NCI-H146 (cell line): ENCODE results near the gene EBF4.
A peak's percentile ranks its signal among the peaks of the same experiment; 100 is the strongest.
"Not testable (repeated sequence)": the region's sequence is repeated elsewhere in the genome, so short reads cannot be mapped to it uniquely, and the experiment has no call there.

Experiments used
- DNase-seq: peaks from one replicate; lab custom pipeline; 2025; lab: John Stamatoyannopoulos, UW

The EBF4 gene

GRCh38 chr20:2672446-2672845 is 20.1 kb upstream of the EBF4 start:
- DNase-seq: no peak

DNA sequence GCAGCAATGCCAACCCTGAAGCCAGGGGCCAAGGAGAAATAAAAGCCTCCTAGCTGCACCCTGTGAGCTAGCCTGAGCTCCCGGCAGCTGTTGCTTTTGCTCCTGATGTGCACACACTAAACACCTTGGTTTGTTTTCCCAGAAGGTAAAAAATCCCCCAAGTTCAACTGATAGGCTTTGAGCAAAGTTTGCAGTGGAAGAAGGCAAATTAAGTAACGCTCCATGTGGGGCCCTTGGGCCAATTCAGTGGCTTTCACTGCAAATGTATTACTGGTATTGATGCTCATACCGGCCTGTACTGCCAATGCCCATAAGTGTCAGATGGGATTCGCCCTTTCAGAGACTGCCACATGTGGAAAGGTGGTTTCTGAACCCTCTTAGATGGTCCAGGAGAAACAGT is 19.1 kb upstream of the EBF4 start:
- DNase-seq: no peak

DNA sequence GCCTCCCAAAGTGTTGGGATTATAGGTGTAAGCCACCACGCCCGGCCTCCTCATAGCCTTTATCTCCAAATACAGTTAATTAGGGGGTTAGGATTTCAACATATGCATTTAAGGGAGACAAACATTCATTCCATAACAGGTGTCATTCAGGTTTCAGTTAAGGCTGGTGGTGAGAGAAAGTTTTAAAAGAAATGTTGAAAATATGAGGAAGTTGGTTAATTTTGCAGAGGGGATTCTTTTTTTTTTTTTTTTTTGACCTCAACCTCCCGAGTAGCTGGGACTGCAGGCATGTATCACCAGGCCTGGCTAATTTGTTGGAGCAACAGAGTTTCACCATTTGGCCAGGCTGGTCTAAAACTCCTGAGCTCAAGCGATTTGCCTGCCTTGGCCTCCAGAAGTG is 12.5 kb upstream of the EBF4 start:
- no peak for DNase-seq

DNA sequence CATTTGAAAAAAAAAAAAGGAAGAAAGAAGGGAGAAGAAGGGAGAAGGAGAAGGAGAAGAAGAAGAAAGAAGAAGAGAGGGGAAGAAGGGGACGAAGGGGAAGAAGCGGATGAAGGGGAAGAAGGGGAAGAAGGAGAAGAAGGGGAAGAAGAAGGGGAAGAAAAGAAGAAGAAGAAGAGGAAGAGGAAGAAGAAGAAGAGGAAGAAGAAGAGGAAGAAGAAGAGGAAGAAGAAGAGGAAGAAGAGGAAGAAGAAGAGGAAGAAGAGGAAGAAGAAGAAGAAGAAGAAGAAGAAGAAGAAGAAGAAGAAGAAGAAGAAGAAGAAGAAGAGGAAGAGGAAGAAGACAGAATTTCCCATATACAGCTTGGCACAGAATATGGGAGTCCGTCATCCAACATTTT is 10.5 kb upstream of the EBF4 start:
- DNase-seq: not testable (repeated sequence)

GRCh38 chr20:2684817-2685216 is 7.8 kb upstream of the EBF4 start:
- not testable (repeated sequence) for DNase-seq

DNA sequence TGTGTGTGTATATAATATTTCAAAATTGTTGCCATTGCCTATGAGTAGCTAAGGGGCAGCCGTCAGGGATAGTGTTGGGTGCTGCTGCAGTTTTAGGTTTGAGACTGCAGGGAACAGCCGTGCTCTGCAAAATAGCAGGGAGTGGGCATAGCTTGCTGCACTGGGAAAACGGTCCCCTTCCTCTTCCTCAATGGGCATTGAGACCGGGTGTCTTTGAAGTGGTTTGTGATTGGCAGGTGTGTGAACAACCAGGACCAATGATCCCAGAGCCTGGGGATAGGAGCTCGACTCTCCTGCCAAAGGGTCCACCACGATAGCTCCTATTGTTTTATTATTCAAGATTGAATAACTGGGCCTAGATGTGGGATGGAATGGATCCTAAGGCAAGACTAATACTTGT is 5.1 kb upstream of the EBF4 start:
- no peak for DNase-seq

- DNase-seq: no peak
Observed at GRCh38 chr20:2688041-2688591, 4.5 kb upstream of the EBF4 start.

GRCh38 chr20:2690213-2690612 is 2.4 kb upstream of the EBF4 start:
- DNase-seq: no peak

- no peak for DNase-seq
Observed at GRCh38 chr20:2690718-2691117, 1.9 kb upstream of the EBF4 start.

GRCh38 chr20:2691127-2691526 is 1.5 kb upstream of the EBF4 start:
- no peak for DNase-seq

- DNase-seq: no peak
Observed at GRCh38 chr20:2691663-2692035, 931 bp upstream of the EBF4 start.

DNA sequence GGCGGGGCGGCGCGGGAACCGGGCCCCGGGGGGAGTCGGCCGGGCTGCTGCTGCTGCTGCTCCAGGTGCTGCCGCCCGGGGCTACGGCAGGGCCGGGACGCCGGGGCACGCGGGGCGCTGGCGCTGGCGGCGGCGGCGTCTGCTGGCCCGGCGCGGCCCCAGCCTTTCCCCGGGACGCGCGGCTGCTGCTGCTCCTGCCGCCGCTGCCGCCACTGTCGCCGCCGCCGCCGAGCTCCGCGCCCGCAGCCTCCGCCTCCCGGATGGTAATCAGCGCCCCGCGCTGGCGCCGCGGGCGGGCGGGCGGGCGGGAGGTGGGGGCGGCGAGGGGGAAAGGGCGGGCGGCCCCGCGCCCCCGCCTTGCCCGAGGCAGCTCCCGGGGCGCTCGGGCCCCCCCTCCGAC is 306 bp downstream of the EBF4 start:
- DNase-seq: peak; percentile 58

- DNase-seq: peak; percentile 71
Observed at GRCh38 chr20:2693286-2694007, 867 bp downstream of the EBF4 start.

DNA sequence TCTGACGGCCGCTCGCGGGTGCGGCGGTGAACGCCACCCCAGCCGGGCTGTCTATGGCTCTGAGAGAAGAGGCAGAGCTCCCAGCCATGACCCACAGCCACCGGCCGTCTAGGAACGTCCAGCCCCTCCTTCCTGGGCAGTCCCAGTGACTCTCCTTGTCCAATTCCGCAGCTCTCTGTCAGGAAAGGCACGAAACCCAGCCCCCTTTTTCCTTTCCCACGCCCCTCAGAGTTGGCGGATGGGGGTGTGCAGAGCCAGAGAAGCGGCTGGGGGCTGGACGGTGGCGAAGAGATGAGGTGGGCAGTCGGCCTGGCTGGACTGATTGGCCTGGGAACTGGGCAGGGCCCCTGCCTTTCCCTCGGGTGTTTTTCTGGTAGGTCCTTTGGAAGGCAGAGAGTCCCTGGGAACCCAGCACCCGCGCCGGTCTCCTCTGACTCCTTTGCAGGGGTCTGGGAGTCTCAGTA is 1.5 kb downstream of the EBF4 start:
- DNase-seq: no peak

GRCh38 chr20:2694519-2694918 is 1.9 kb downstream of the EBF4 start:
- DNase-seq: no peak

- DNase-seq: no peak
Observed at GRCh38 chr20:2695206-2695983, 2.8 kb downstream of the EBF4 start.

DNA sequence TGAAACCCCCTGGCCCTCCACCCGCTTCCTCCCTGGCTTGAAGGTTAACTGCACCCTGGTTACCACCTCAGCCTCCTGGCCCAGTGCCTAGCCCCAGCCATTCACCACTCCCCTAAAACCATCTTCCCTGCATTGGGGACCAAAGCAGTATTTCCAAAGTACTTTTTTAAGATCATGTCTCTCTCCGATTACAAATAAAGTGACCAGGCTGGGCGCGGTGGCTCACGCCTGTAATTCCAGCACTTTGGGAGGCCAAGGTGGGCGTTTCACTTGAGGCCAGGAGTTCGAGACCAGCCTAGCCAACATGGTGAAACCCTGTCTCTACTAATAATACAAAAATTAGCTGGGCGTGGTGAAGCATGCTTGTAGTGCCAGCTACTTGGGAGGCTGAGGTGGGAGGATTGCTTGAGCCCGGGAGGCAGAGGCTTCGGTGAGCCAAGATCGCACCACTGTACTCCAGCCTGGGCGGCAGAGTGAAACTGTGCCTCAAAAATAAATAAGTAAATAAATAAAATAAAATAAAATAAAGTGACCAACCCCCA is 3.5 kb downstream of the EBF4 start:
- not testable (repeated sequence) for DNase-seq

GRCh38 chr20:2696646-2697045 is 4.1 kb downstream of the EBF4 start:
- no peak for DNase-seq

DNA sequence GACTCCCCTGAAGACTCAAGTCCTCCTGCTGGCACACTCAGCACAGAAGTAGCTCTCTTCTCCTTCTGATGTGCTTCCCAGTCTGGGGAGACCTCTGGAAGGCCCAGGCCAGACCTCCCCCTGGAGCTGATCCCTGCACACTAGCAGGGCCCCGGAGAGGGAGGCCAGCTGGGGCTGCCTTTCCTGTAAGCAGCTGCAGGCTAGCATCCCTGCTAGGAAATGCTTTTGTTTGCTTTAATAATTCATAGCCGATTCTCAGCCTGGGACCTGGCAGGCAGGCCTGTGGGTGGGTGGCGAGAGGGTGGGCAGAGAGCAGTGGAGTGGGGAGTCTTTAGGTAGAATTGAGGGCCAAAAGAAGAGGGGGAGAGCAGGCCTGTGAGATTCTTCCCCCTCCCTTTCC is 5.2 kb downstream of the EBF4 start:
- DNase-seq: peak; percentile 63

DNA sequence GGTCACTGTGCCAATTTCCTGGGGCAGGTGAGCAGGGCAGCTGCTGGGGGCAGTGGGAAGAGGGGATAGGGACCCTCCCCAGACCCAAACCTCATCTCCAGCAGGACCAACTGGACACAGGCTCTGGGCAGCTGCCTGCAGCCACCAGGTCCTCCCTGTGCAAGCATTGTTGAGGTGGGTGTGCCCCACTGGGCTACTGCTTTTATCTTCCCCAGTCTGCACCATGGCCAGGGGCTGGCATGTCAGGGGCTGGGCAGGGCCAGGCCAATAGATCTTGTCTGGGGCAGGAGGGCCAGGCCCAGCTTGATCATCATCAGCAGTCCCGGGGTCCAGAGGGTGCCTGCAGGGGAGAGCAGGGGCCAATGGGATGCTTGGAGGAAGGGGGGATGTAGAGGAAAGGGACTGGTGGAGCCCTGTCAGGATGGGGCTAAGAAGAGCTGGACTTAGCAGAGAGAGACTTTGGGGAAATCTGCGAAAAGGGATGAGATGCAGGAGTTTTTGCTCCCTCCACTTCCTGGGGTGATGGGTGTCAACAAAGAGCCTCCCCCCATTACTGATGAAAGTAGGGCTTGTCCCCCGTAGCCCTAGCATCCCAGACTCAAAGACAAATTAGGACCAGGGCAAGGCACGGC is 5.7 kb downstream of the EBF4 start:
- DNase-seq: no peak

DNA sequence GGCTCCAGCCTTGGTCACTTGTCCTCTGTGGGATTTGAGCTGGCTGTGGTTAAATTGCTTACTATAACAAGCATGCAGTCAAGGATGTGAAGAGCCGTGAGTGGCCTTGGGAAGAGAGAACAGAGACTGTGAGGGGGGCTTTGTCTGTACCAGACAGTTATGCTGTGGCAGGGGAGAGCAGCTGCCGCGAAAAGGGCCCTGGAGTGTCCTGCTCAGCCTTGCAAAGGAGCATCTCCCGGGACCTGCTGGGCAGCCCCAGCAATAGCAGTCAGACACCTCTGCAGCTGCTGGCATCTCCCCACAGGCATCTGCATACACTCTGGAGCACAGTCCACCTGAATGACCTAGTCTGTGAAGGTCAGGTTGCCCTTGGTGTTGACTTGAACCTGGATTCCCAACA is 6.3 kb downstream of the EBF4 start:
- no peak for DNase-seq

GRCh38 chr20:2699775-2700413 is 7.3 kb downstream of the EBF4 start:
- no peak for DNase-seq
